Keratinocyte (primary cell): ENCODE results near the gene SOX2.

Source experiments
- EZH2 ChIP-seq: IDR thresholded peaks from one replicate; pipeline ENCODE4 v1.6.1; 2012; ENCODE audit warnings: inconsistent platforms, mild to moderate bottlenecking, low read length, moderate library complexity
- TF ChIP-seq, protein P1 (sequence below), 3 experiments: IDR thresholded peaks in 1 of 3; conservative IDR thresholded peaks in 1 of 3; optimal IDR thresholded peaks in 1 of 3; 2 replicates in 2 of 3; 3 replicates in 1 of 3; pipeline versions ENCODE3 to v1.5.1; 2011; ENCODE audit warnings: low read length in 3 of 3, mild to moderate bottlenecking in 3 of 3, moderate library complexity in 2 of 3, control low read depth in 1 of 3, inconsistent platforms in 1 of 3; ENCODE audit not compliant: insufficient read depth in 2 of 3; ENCODE audit errors: extremely low read depth in 1 of 3

DNA sequence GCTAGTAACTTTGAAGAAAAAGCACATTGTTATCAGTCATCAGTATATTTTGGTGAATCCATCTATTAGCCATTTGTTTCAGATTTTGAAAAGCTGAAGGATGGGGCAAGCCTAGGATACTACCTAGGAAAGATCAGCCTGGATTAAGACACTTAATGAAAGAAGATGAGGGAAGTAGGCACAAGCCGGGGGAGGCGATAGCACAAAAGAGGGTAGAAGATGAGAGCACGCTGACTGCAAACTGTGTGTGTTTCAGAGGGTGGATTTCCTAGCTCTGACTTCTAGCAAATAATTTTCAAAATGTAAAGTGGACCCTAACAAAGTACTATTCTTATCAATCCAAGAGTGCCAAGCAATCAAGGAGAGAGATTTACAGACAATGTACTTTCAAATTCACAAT is 22.2 kb upstream of the SOX2 start:
- TF ChIP-seq, protein P1, sequence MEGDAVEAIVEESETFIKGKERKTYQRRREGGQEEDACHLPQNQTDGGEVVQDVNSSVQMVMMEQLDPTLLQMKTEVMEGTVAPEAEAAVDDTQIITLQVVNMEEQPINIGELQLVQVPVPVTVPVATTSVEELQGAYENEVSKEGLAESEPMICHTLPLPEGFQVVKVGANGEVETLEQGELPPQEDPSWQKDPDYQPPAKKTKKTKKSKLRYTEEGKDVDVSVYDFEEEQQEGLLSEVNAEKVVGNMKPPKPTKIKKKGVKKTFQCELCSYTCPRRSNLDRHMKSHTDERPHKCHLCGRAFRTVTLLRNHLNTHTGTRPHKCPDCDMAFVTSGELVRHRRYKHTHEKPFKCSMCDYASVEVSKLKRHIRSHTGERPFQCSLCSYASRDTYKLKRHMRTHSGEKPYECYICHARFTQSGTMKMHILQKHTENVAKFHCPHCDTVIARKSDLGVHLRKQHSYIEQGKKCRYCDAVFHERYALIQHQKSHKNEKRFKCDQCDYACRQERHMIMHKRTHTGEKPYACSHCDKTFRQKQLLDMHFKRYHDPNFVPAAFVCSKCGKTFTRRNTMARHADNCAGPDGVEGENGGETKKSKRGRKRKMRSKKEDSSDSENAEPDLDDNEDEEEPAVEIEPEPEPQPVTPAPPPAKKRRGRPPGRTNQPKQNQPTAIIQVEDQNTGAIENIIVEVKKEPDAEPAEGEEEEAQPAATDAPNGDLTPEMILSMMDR (optimal IDR thresholded peaks at IDR 0.05 in 1 of 3, IDR thresholded peaks at IDR 0.05 in 1 of 3, conservative IDR thresholded peaks at IDR 0.05 in 1 of 3; ENCODE audit: extremely low read depth in 1 of 3, insufficient read depth in 2 of 3, low read length in 3 of 3), result no peak
- no peak for TF ChIP-seq EZH2
